K562 (cell line): Measurements from ENCODE around the gene SIGLEC11. TPM values are rescaled to one million over a fixed set of nuclear protein-coding genes. Genes with fewer than 3 reads are reported as not detected.

Source experiments
- ATAC-seq: fragments of 200-7000 bp; cut with Tn5 transposase; 3 replicates; pipeline ENCODE4 v1.9.1; 2020; ENCODE audit warnings: moderate library complexity
- BruUV-seq: library from RNA; stranded (reverse); fragments of 400-500 nt; replicated peaks from 2 replicates; lab custom pipeline; 2021; lab: Mats Ljungman, UMichigan
- CTCF ChIA-PET: fragments of 300-600 bp; formaldehyde crosslinking; extraction: SDS; loops from one replicate; lab custom pipeline; 2021; ENCODE audit warnings: low intra/inter-chr PET ratio; lab: Yijun Ruan, JAX
- POLR2A ChIA-PET: fragments of 300-600, 350-650 bp; sonication (Branson Sonifier 250); formaldehyde crosslinking; extraction: SDS; loops from one replicate; lab custom pipeline; 2021; ENCODE audit warnings: antibody characterized with exemption, inconsistent platforms; lab: Yijun Ruan, JAX
- DNase-seq, 4 experiments: peaks; one replicate each; pipeline versions ENCODE4 v3.0.0 to v3.0.0-alpha.2; 2011 to 2018; ENCODE audit warnings: low spot score in 3 of 4, mixed read lengths in 3 of 4; ENCODE audit errors: extremely low read depth in 1 of 4
- FAIRE-seq: peaks from 2 replicates; lab custom pipeline; 2011; peaks lifted over from hg19 to GRCh38; lab: Jason Lieb, UNC
- H2AFZ ChIP-seq: 2 replicates; pipeline ENCODE4 v1.6.0; 2011; ENCODE audit warnings: low read depth, low read length, control low read depth, inconsistent platforms
- H3K27ac ChIP-seq: fragments of 200-600 bp; 3 replicates; pipeline ENCODE4 v1.8.0; 2011; ENCODE audit warnings: low read depth, mild to moderate bottlenecking, control low read depth, inconsistent platforms, low read length, moderate library complexity, mixed read lengths; ENCODE audit errors: extremely low read depth
- H3K27me3 ChIP-seq, 2 experiments: fragments of 300-600 bp in 1 of 2; 2 replicates in 1 of 2; 3 replicates in 1 of 2; pipeline versions ENCODE4 v1.6.0 to v1.8.0; 2011; ENCODE audit warnings: inconsistent platforms in 2 of 2, low read length in 2 of 2, mild to moderate bottlenecking in 1 of 2, mixed read lengths in 1 of 2, moderate library complexity in 1 of 2; ENCODE audit not compliant: control insufficient read depth in 2 of 2, insufficient read depth in 2 of 2
- H3K36me3 ChIP-seq: fragments of 300-600 bp; 3 replicates; pipeline ENCODE4 v1.8.0; 2011; ENCODE audit warnings: mild to moderate bottlenecking, low read length, inconsistent platforms; ENCODE audit not compliant: control insufficient read depth, insufficient read depth
- H3K4me1 ChIP-seq, 2 experiments: fragments of 200-600 bp in 1 of 2; replicated peaks in 1 of 2; 2 replicates in 1 of 2; 3 replicates in 1 of 2; pipeline versions ENCODE4 v1.5.1 to v1.8.0; 2011; ENCODE audit warnings: inconsistent platforms in 2 of 2, low read length in 2 of 2, mild to moderate bottlenecking in 1 of 2, mixed read lengths in 1 of 2, moderate library complexity in 1 of 2; ENCODE audit not compliant: control insufficient read depth in 2 of 2, insufficient read depth in 2 of 2
- H3K4me2 ChIP-seq: 2 replicates; pipeline ENCODE4 v1.6.1; 2011; ENCODE audit warnings: low read length, control low read depth, inconsistent platforms, mixed read lengths; ENCODE audit not compliant: insufficient read depth
- H3K4me3 ChIP-seq: fragments of 200-600 bp; sonication (generic), shearing (Covaris generic); 2 replicates; pipeline ENCODE4 v1.5.1; 2016; ENCODE audit warnings: control low read depth, inconsistent platforms
- H3K79me2 ChIP-seq: fragments of 200-600 bp; 3 replicates; pipeline ENCODE4 v1.8.0; 2011; ENCODE audit warnings: low read length, inconsistent platforms; ENCODE audit not compliant: control insufficient read depth, insufficient read depth
- H3K9ac ChIP-seq, 2 experiments: 2 replicates each; pipeline versions ENCODE4 v1.6.0 to v1.6.1; 2011; ENCODE audit warnings: low read depth in 2 of 2, low read length in 2 of 2, control low read depth in 1 of 2, inconsistent platforms in 1 of 2, mild to moderate bottlenecking in 1 of 2, mixed read lengths in 1 of 2; ENCODE audit not compliant: insufficient read depth in 1 of 2
- H3K9me1 ChIP-seq: one replicate; pipeline ENCODE4 v1.6.0; 2011; ENCODE audit warnings: inconsistent platforms, mild to moderate bottlenecking, low read length, moderate library complexity; ENCODE audit not compliant: control insufficient read depth, insufficient read depth
- H3K9me3 ChIP-seq: replicated peaks from 2 replicates; pipeline ENCODE4 v1.5.1; 2011; ENCODE audit warnings: low read depth, low read length, inconsistent platforms; ENCODE audit not compliant: control insufficient read depth, insufficient read depth
- H4K20me1 ChIP-seq: replicated peaks from 2 replicates; pipeline ENCODE4 v1.6.1; 2011; ENCODE audit warnings: low read length, inconsistent platforms, mixed read lengths; ENCODE audit not compliant: control insufficient read depth, insufficient read depth
- IRF2 ChIP-seq: sonication (generic); formaldehyde crosslinking; IDR thresholded peaks from 2 replicates; pipeline ENCODE4 v1.8.1; 2022; ENCODE audit warnings: mild to moderate bottlenecking, missing genetic modification reagents
- WHSC1 ChIP-seq: IDR thresholded peaks from one replicate; pipeline ENCODE4 v1.6.1; 2012; ENCODE audit warnings: low read length, control low read depth, inconsistent platforms
- ZNF121 ChIP-seq: sonication (generic); formaldehyde crosslinking; conservative IDR thresholded peaks from 2 replicates; pipeline ENCODE4 v1.8.0; 2022; ENCODE audit warnings: missing genetic modification reagents
- WGBS: fragments of 100-300 bp; shearing (Covaris generic); methylation state at CpG from one replicate; pipeline ENCODE4 v1.1.6; 2016; ENCODE audit warnings: low coverage, mixed read lengths; ENCODE audit not compliant: insufficient coverage; ENCODE audit errors: missing lambda C conversion rate; 5-methylcytosine and 5-hydroxymethylcytosine counted together
- in situ Hi-C: fragments of 300-500 bp; cut with MboI; formaldehyde crosslinking; loops from 4 replicates; pipeline ENCODE4 v1.15.0; 2018; ENCODE audit warnings: inconsistent platforms, mixed read lengths
- intact Hi-C: fragments of 100-400 bp; cut with micrococcal nuclease; formaldehyde crosslinking; loops from 2 replicates; pipeline ENCODE4 v1.14.2; 2022
- polyA plus RNA-seq, 8 experiments: library from polyadenylated mRNA; depleted of rRNA in 4 of 8; stranded (reverse) in 5 of 8; unstranded in 3 of 8; fragments of >200 nt; fragmentation: Nextera tagmentation in 2 of 8; fragmentation: Illumina TruSeq in 1 of 8; extraction: Ambion mirVana in 2 of 8; extraction: Trizol in 1 of 8; gene quantifications; 2 replicates each; pipeline versions ENCODE4 v1.2.1 to v1.2.3, GENCODE V29; 2011 to 2014; ENCODE audit warnings: inconsistent platforms in 1 of 8, missing spikeins in 1 of 8
- total RNA-seq, 7 experiments: library from RNA; depleted of rRNA in 6 of 7; stranded (reverse); fragments of >200 nt in 6 of 7; fragmentation: Illumina TruSeq in 2 of 7; extraction: Trizol in 2 of 7; gene quantifications; 2 replicates each; pipeline versions ENCODE4 v1.2.1 to v1.2.3, GENCODE V29; 2011 to 2021; ENCODE audit warnings: low replicate concordance in 1 of 7
- TF ChIP-seq, protein P1 (sequence below): sonication (generic); formaldehyde crosslinking; IDR thresholded peaks from 2 replicates; pipeline ENCODE4 v1.8.0; 2022; ENCODE audit warnings: missing genetic modification reagents, mild to moderate bottlenecking, borderline replicate concordance

The SIGLEC11 gene
- total and polyA plus RNA-seq, 9 of the 15 experiments (the other 6 are each of a cell fraction or from before 2014, with no cell fraction given) = not detected

DNA sequence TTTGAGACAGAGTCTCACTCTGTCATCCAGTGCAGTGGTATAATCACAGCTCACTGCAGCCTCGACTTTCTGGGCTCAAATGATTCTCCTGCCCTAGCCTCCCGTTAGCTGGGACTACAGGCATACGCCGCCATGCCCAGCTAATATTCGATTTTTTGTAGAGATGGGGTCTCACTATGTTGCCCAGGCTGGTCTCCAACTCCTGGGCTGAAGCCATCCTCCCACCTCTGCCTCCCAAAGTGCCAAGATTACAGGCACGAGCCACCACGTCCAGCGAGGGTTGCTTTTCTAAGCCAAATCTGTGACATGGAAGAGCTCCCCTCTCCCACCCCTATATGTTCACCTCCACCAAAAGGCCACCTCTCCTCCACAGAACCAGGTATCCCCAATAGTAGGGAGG is 42.9 kb downstream of the SIGLEC11 start:
- POLR2A ChIA-PET = interaction anchor here (0.7 to 13.2 kb wide), 6 partner anchors 9 to 49 kb away, joined by 3 to 105 read pairs (median 4); partner anchors contain the start of genes ATF5 and NUP62
- BruUV-seq = no TSS peak
- no peak overlapping the region for H3K4me3 ChIP-seq
- H3K27ac ChIP-seq = no peak overlapping the region
- peaks cover 90% of the 10 kb centered on the region; the same call in 2 of the 3 replicates for H3K36me3 ChIP-seq
- H3K27me3 ChIP-seq = no peaks in the 10 kb centered on the region
- peaks cover 89% of the 10 kb centered on the region for H3K79me2 ChIP-seq
- CTCF ChIA-PET = no interaction called here
- H3K4me1 ChIP-seq = peaks cover 0 to 26% of the 10 kb centered on the region in 2 experiments; a peak in 2 of 5 replicates
- H3K4me2 ChIP-seq = no peak overlapping the region
- TF ChIP-seq, protein P1, sequence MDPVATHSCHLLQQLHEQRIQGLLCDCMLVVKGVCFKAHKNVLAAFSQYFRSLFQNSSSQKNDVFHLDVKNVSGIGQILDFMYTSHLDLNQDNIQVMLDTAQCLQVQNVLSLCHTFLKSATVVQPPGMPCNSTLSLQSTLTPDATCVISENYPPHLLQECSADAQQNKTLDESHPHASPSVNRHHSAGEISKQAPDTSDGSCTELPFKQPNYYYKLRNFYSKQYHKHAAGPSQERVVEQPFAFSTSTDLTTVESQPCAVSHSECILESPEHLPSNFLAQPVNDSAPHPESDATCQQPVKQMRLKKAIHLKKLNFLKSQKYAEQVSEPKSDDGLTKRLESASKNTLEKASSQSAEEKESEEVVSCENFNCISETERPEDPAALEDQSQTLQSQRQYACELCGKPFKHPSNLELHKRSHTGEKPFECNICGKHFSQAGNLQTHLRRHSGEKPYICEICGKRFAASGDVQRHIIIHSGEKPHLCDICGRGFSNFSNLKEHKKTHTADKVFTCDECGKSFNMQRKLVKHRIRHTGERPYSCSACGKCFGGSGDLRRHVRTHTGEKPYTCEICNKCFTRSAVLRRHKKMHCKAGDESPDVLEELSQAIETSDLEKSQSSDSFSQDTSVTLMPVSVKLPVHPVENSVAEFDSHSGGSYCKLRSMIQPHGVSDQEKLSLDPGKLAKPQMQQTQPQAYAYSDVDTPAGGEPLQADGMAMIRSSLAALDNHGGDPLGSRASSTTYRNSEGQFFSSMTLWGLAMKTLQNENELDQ (CRISPR knock-in tag) = no peak
- no peak for TF ChIP-seq IRF2 (CRISPR knock-in tag)
- peak; percentile 72 for TF ChIP-seq ZNF121 (CRISPR knock-in tag)
- TF ChIP-seq WHSC1 = no peak
- in situ Hi-C loops (no loop called here), intact Hi-C loops (no loop called here)
- WGBS = 90% methylated on average over 8 of the region's 8 CpGs
- no peak overlapping the region for H2AFZ ChIP-seq
- no peak for FAIRE-seq
- no peak overlapping the region for H3K9ac ChIP-seq
- DNase-seq = no peak
- H3K9me1 ChIP-seq = peaks cover 2% of the 10 kb centered on the region
- H3K9me3 ChIP-seq = no peaks in the 10 kb centered on the region
- ATAC-seq = no peak
- peaks cover 53% of the 10 kb centered on the region for H4K20me1 ChIP-seq
